Measurements from ENCODE around the gene TUBG1.
"Not testable (repeated sequence)": the region's sequence is repeated elsewhere in the genome, so short reads cannot be mapped to it uniquely, and the experiment has no call there.

Gene TUBG1

DNA sequence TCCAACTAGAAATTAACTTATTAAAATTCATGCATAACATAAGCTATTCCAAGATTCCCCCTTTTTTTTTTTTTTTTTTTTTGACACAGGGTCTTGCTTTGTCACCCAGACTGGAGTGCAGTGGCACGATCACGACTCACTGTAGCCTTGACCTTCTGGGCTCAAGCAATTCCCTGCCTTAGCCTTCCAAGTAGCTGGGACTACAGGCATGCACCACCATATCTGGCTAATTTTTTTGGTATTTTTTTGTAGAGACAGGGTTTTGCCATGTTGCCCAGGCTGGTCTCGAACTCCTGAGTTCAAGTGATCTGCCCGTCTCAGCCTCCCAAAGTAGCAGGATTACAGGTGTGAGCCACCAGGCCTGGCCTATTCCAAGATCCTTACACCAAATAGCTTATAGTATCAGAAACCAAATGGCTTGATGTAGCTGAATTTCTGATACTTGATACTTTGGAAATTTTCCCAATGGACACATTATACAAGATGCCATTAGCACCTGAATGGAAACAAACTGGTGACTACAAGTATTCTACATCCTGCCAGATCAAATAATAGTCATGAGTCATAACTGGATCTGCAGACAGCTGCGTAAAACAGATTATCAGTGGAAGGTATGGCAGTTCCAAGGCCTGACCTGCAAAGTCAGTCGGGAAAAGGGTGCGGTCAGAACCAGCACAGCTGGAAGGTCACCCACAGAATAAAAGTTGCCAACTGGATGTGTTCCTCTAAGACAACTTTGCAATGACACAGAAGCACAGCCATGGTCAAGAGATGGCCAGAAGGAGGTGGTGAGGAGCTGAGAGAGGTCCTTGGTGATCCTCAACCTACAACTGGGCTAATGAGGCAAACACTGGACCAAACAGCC is 14.5 kb downstream of the TUBG1 start:
- DNase-seq (ENCODE audit: low spot score) = no peak

GRCh38 chr17:42627032-42627764 is 17.7 kb downstream of the TUBG1 start:
- not testable (repeated sequence) for DNase-seq (ENCODE audit: low spot score)

GRCh38 chr17:42629411-42630009 is 20.0 kb downstream of the TUBG1 start:
- no peak for DNase-seq (ENCODE audit: low spot score)

DNA sequence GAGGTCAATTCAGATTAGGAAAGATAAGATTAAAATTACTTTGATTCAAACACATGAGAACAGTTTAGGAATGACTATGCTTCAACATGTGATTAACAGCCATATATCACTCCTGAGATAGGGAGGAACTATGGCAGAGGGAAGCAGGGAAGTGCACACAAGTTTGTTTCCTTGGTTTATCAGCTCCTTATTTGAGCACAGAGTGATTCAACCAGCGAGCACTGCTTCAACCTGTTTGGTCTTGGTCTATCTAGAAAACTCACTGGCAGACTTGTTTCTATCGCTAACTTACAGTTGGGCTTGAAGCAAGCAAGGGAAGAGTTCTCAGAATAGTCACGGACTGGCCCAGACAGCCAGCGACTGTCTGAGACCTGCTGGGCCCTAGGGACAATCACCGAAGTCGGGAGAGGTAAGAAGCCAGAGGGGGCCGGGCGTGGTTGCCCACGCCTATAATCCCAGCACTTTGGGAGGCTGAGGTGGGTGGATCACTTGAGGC is 23.5 kb downstream of the TUBG1 start:
- DNase-seq (ENCODE audit: low spot score) = no peak

- no peak for DNase-seq (ENCODE audit: low spot score)
Measured at GRCh38 chr17:42639525-42640113, 30.1 kb downstream of the TUBG1 start.

GRCh38 chr17:42640121-42640520 is 30.6 kb downstream of the TUBG1 start:
- DNase-seq (ENCODE audit: low spot score) = no peak

- no peak for DNase-seq (ENCODE audit: low spot score)
Measured at GRCh38 chr17:42642336-42642735, 32.9 kb downstream of the TUBG1 start.

- no peak for DNase-seq (ENCODE audit: low spot score)
Measured at GRCh38 chr17:42647778-42648177, 38.3 kb downstream of the TUBG1 start.

DNA sequence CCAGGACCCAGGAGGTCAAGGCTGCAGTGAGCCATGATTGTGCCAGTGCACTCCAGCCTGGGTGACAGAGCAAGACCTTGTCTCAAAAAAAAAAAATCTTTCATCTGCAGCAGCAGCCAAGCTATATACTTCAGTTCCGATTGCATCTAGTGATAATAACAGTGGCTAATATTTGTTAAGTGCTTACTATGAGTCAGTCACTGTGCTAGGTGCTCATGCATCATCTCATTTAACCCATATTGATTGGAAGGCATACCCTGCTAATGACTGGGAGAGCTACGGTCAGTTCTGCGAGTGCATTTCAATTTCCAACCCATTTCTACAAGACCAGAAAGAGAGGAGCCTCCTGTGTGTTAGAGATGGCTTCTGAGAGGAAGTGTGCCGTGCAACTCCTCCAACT is 41.9 kb downstream of the TUBG1 start:
- DNase-seq (ENCODE audit: low spot score) = no peak

DNA sequence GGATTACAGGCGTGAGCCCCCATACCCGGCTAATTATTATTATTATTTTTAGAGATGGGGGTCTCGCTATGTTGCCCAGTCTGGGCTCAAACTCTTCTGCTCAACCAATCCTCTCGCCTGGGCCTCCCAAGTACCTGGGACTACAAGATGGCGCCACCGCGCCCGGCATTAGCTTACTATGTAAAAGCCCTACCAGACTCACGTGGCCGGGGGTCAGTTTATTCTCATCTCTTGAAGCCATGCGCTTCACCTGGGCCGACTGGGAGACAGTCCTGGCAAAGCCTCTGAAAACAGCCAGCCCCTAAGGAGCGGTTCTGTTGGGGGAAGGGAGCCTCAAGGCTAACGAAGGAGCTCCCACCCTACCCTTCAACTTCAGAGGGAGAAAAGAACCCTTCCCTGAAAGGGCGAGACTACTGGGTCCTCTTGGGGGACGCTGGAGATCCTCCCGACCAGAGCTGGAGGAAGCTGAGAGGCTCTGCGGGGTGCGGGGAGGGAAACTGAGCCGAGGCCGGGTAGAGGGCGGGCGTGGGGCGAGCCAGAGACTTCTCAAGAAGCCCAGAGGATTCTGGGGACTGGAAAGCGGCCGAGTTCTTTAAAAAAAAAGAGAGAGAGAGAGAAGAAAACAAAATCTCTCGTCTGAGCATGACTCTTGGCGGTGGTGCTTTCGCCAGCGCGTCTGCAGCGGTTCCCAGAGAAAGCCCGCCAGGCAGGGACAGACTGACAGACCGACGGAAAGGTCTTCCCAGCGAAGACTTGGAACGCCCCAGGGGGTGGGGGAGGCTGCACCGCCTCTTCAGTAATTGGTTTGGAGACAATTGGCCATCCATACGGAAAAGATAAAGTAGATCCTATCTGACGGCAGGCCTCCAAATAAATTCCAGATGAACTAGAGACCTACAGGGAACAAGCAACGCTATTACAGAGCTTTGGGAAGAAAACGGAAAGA is 44.0 kb downstream of the TUBG1 start:
- no peak for DNase-seq (ENCODE audit: low spot score)

GRCh38 chr17:42655528-42655927 is 46.0 kb downstream of the TUBG1 start:
- no peak for DNase-seq (ENCODE audit: low spot score)

DNA sequence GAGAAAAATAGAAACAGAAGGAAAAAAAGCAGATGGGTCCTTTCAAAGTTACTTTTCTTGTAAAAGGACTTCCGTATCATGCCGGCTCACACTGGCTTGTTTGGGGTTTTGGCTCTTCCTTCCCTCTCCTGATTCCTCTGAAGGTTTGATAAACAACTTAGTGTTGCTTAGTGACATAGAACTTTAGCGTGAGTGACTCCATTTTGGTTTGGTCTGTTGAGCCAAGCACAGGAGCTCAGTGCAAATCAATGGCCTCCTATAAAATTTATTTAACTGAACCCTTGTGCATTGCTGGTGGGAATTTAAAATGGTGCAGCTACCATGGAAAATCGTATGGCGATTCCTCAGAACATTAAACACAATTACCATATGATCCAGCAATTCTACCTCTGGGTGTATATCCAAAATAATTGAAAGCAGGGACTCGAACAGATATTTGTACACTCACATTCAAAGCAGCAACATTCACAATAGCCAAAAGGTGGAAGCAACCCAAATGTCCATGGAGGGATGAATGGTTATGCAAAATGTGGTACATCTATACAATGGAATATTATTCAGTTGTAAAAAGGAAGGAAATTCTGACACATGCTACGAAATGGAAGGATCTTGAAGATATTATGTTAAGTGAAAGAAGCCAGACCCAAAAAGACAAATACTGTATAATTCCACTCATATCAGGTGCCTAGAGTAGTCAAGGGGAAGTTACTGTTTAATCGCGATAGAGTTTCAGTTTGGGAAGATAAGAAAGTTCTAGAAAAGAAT is 48.5 kb downstream of the TUBG1 start:
- no peak for DNase-seq (ENCODE audit: low spot score)

DNA sequence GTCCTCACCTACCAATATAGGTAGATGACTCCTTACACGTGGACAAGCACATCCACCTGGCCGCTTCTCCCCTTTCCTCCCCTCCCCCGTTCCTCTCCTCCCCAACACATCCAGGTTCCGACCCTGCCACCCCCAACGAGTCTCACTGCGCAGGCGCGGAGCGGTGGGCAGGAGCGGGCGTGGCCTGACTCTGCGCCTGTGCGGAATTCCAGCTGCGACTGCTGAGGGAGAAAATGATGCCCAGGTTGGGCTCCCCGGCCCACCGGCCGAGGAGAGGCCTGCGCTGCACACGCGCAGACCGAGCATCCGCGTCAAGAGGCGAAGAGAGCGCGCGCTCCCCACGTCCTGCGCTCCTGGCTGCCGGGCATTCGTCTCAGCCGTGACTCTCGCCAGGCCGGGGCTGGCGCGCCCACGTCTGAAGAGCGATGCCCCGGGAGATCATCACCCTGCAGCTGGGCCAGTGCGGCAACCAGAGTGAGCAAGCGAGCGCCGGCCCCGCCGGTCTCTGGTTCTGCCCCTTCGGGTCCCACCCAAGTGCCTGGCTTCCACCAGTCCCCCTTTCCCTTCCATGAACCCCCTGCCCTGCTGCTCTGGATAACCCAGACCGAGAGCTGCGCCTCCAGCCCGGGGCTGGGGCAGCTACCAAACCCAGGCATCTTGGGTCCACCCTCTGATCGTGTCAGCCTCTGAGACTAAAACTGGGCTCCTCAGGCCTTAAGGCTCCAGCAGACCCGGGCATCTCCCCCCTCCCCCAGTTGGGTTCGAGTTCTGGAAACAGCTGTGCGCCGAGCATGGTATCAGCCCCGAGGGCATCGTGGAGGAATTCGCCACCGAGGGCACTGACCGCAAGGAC is 49.8 kb downstream of the TUBG1 start, which contains the start of gene TUBG2:
Gene TUBG2, plus strand, starts transcription at position 206 of the 853 bp plus-strand sequence. Its CDS starts 220 bp downstream, at position 426.
- peak; percentile 78 for DNase-seq (ENCODE audit: low spot score)

DNA sequence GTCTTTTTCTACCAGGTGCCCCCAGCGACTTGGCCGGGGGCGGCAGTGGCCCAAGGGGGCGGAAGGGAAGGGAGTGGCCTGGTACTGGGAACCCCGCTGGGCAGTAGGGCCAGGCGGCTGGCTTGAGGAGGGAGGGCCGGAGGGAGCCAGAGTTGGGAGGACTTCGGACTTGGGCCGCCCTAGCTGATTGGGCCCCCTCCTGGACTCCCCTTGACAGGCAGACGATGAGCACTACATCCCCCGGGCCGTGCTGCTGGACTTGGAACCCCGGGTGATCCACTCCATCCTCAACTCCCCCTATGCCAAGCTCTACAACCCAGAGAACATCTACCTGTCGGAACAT is 50.4 kb downstream of the TUBG1 start:
- not testable (repeated sequence) for DNase-seq (ENCODE audit: low spot score)

- no peak for DNase-seq (ENCODE audit: low spot score)
Measured at GRCh38 chr17:42660692-42661345, 51.3 kb downstream of the TUBG1 start.

Data from CD4-positive, alpha-beta T cell treated with Interleukin-15 for 4 hours (primary cell).